C4-2B (cell line): ENCODE measurements around the gene SH3RF3.

Source experiments
- H3K27ac ChIP-seq: fragments of 450-650 bp; 2 replicates; pipeline ENCODE4 v1.5.1; 2017
- CTCF ChIP-seq: fragments of 450-650 bp; conservative IDR thresholded peaks from 2 replicates; pipeline ENCODE4 v1.5.1; 2017; ENCODE audit warnings: mild to moderate bottlenecking
- ZFX ChIP-seq: fragments of 450-650 bp; IDR thresholded peaks from 2 replicates; pipeline ENCODE4 v1.6.1; 2017

Gene SH3RF3

DNA sequence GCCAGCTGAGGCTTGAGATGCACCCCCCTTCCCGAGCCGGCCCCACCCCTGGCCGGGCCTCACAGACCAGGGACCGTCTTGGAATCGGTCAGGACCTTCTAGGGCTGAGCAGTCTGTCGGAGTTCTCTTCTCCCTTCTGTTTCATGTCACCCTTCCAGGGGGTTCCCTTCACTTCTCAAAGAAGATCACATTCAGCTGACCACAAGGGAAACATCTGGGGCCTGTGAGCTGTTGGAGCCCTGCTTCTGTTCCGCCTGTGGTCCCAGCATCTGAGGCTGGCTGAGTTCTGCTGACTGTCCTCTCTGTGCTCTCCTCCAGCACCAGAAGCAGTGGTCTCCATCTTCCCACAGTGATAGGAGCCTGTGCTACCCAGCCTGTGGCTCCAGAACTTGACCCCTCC, 378.2 kb downstream of the SH3RF3 start:
- no peak overlapping the region for H3K27ac ChIP-seq
- TF ChIP-seq CTCF (no peak), ZFX (no peak)

- no peak overlapping the region for H3K27ac ChIP-seq
These were observed 378.8 kb downstream of the SH3RF3 start for GRCh38 chr2:109507828-109508227.

GRCh38 chr2:109508556-109508955, 379.6 kb downstream of the SH3RF3 start:
- H3K27ac ChIP-seq = no peak overlapping the region
- TF ChIP-seq ZFX (no peak), CTCF (no peak)

More at GRCh38 chr2:109507828-109508227, 378.8 kb downstream of the SH3RF3 start:
- TF ChIP-seq CTCF = no peak

DNA sequence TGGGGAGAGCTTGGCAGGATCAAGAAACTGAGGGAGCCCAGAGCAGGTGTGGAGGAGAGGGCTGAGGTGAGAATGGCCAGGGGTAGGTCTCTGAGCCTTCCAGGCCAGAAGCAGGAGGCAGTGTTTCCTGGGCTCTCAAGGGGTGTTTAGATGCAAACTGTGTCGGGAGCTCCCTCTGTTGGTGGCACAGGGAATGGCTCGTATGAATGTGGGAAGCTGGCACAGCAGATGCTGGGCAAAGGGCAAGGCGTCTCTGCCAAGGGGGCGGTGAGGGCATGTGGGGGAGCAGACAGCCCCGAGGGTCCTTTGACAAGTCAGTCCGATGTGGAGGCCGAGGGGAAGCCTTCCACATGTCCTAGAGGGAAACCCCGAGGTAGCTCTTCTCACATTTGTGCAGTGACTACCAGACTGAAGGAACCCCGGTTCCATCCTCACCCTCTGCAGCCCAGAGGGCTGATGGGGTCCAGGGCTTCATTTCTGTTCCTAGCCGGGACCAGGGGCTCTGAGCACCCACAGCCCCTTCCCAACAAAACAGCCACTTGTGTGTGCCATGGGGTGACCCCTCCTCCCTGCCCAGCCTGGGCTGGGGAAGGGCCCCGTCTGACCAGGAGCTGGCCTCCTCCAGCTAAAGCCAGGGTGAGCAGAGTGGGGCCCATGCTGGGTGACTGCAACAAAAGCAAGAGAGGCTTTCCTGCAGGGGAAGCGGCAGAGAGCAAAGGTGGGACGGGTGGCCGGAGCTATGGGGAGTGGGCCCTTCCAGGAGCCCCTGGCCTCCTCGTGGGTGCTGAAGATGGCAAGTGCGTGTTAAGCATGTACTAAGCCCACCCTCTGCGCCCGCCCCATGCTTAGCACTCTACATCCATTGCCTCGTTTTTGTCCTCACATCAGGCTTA, 381.4 kb downstream of the SH3RF3 start:
- TF ChIP-seq ZFX (no peak), CTCF (peak; percentile 91)
- no peak overlapping the region for H3K27ac ChIP-seq

DNA sequence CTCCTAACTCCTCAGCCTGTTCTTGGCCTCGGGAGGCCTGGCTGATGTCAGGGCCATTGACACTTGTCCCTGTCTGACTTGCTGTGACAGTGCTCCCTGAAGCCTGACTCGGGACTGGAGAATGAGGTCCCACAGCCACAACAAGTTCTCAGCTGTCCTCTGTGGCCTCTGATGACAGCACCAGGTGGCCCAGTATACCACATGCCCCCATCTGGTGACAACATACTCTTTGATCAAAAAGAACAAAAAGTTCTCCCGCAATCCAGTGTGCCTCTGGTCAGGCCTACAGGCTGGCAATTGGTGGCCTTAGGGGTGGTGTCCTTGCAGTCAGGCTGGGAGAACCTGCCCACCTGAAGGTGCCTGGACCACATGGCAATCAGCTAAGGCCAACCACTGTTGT, 382.2 kb downstream of the SH3RF3 start:
- TF ChIP-seq CTCF (no peak), ZFX (no peak)

DNA sequence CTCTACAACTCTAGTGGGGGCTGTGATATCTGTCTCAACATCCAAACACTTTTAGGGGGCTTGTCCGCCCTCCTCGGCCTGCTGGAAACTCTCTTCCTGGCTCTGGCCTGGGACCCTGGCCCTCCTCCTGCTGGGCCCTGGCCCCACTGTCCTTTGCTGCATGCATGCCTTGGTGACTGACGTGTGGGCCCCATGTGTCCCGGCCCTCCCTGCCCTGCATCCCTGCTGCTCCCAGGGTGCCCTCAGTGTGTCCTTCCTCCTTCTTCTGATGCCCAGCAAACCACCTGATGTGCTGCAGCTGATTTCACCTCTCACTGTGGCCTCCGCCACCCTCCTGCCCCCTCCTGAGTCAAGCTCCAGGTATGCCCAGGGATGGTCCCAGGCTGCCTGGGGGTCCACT, 383.1 kb downstream of the SH3RF3 start:
- TF ChIP-seq ZFX (no peak), CTCF (no peak)

More for the DNA sequence above, 382.2 kb downstream of the SH3RF3 start:
- H3K27ac ChIP-seq = no peak overlapping the region

GRCh38 chr2:109513230-109513629, 384.2 kb downstream of the SH3RF3 start:
- TF ChIP-seq ZFX (no peak), CTCF (no peak)

More for the DNA sequence above, 383.1 kb downstream of the SH3RF3 start:
- no peak overlapping the region for H3K27ac ChIP-seq

More at GRCh38 chr2:109513230-109513629, 384.2 kb downstream of the SH3RF3 start:
- no peak overlapping the region for H3K27ac ChIP-seq
